ENCODE data around the gene EMP2.
A peak's percentile ranks its signal among the peaks of the same experiment; 100 is the strongest.
"Not testable (repeated sequence)": the region's sequence is repeated elsewhere in the genome, so short reads cannot be mapped to it uniquely, and the experiment has no call there.

The EMP2 gene

GRCh38 chr16:10561425-10561824 is 19.0 kb downstream of the EMP2 start:
- Histone ChIP-seq H3K4me1 (ENCODE audit: control insufficient read depth, insufficient read depth, low read length) (peaks cover 44% of the 10 kb centered on the region), H3K9ac (ENCODE audit: low read length in 2 of 2) (no peak overlapping the region), H3K4me3 (ENCODE audit: low read length in 2 of 2) (no peak overlapping the region), H3K27ac (ENCODE audit: low read length) (no peak overlapping the region), H3K9me3 (ENCODE audit: control insufficient read depth in 2 of 2, low read length in 2 of 2) (peaks cover 0 to 3% of the 10 kb centered on the region in 2 donors), H3K27me3 (ENCODE audit: control insufficient read depth in 1 of 2, insufficient read depth in 2 of 2, low read length in 2 of 2) (no peaks in the 10 kb centered on the region), H3K36me3 (ENCODE audit: control insufficient read depth in 2 of 2, insufficient read depth in 2 of 2, low read length in 2 of 2) (no peaks in the 10 kb centered on the region)

GRCh38 chr16:10561001-10561400 is 19.4 kb downstream of the EMP2 start:
- Histone ChIP-seq H3K27ac (ENCODE audit: low read length) (peak overlapping the region; percentile 67), H3K4me3 (ENCODE audit: low read length in 2 of 2) (no peak overlapping the region), H3K36me3 (ENCODE audit: control insufficient read depth in 2 of 2, insufficient read depth in 2 of 2, low read length in 2 of 2) (no peaks in the 10 kb centered on the region), H3K9ac (ENCODE audit: low read length in 2 of 2) (no peak overlapping the region), H3K27me3 (ENCODE audit: control insufficient read depth in 1 of 2, insufficient read depth in 2 of 2, low read length in 2 of 2) (no peaks in the 10 kb centered on the region), H3K9me3 (ENCODE audit: control insufficient read depth in 2 of 2, low read length in 2 of 2) (peaks cover 0 to 3% of the 10 kb centered on the region in 2 donors), H3K4me1 (ENCODE audit: control insufficient read depth, insufficient read depth, low read length) (peaks cover 40% of the 10 kb centered on the region)

GRCh38 chr16:10559792-10560191 is 20.6 kb downstream of the EMP2 start:
- H3K9me3 ChIP-seq (ENCODE audit: control insufficient read depth in 2 of 2, low read length in 2 of 2); H3K27me3 ChIP-seq (ENCODE audit: control insufficient read depth in 1 of 2, insufficient read depth in 2 of 2, low read length in 2 of 2); H3K36me3 ChIP-seq (ENCODE audit: control insufficient read depth in 2 of 2, insufficient read depth in 2 of 2, low read length in 2 of 2); H3K4me3 ChIP-seq (ENCODE audit: low read length in 2 of 2); H3K9ac ChIP-seq (ENCODE audit: low read length in 2 of 2): not testable (repeated sequence)
- Histone ChIP-seq H3K4me1 (ENCODE audit: control insufficient read depth, insufficient read depth, low read length) (peaks cover 29% of the 10 kb centered on the region), H3K27ac (ENCODE audit: low read length) (peak overlapping the region; percentile 67)

GRCh38 chr16:10558746-10559641 is 21.4 kb downstream of the EMP2 start:
- Histone ChIP-seq H3K36me3 (ENCODE audit: control insufficient read depth in 2 of 2, insufficient read depth in 2 of 2, low read length in 2 of 2) (no peaks in the 10 kb centered on the region), H3K4me1 (ENCODE audit: control insufficient read depth, insufficient read depth, low read length) (peaks cover 26% of the 10 kb centered on the region), H3K4me3 (ENCODE audit: low read length in 2 of 2) (peak overlapping the region in 1 of 2 donors; percentile 62)

GRCh38 chr16:10558305-10558704 is 22.1 kb downstream of the EMP2 start:
- Histone ChIP-seq H3K9ac (ENCODE audit: low read length in 2 of 2) (peak overlapping the region in 1 of 2 donors; percentile 5), H3K27me3 (ENCODE audit: control insufficient read depth in 1 of 2, insufficient read depth in 2 of 2, low read length in 2 of 2) (no peaks in the 10 kb centered on the region), H3K4me1 (ENCODE audit: control insufficient read depth, insufficient read depth, low read length) (peaks cover 24% of the 10 kb centered on the region), H3K36me3 (ENCODE audit: control insufficient read depth in 2 of 2, insufficient read depth in 2 of 2, low read length in 2 of 2) (no peaks in the 10 kb centered on the region), H3K4me3 (ENCODE audit: low read length in 2 of 2) (peak overlapping the region in 1 of 2 donors; percentile 62), H3K9me3 (ENCODE audit: control insufficient read depth in 2 of 2, low read length in 2 of 2) (peaks cover 0 to 3% of the 10 kb centered on the region in 2 donors), H3K27ac (ENCODE audit: low read length) (peak overlapping the region; percentile 67)

More at GRCh38 chr16:10558746-10559641, 21.4 kb downstream of the EMP2 start:
- H3K9me3 ChIP-seq (ENCODE audit: control insufficient read depth in 2 of 2, low read length in 2 of 2): peaks cover 0 to 3% of the 10 kb centered on the region in 2 donors
- H3K9ac ChIP-seq (ENCODE audit: low read length in 2 of 2): peak overlapping the region; percentile 16 to 36
- peak overlapping the region; percentile 67 for H3K27ac ChIP-seq (ENCODE audit: low read length)
- H3K27me3 ChIP-seq (ENCODE audit: control insufficient read depth in 1 of 2, insufficient read depth in 2 of 2, low read length in 2 of 2): no peaks in the 10 kb centered on the region

- peaks cover 24% of the 10 kb centered on the region for H3K4me1 ChIP-seq (ENCODE audit: control insufficient read depth, insufficient read depth, low read length)
- no peak overlapping the region for H3K4me3 ChIP-seq (ENCODE audit: low read length in 2 of 2)
- peaks cover 0 to 3% of the 10 kb centered on the region in 2 donors for H3K9me3 ChIP-seq (ENCODE audit: control insufficient read depth in 2 of 2, low read length in 2 of 2)
- no peaks in the 10 kb centered on the region for H3K27me3 ChIP-seq (ENCODE audit: control insufficient read depth in 1 of 2, insufficient read depth in 2 of 2, low read length in 2 of 2)
- peak overlapping the region; percentile 67 for H3K27ac ChIP-seq (ENCODE audit: low read length)
- H3K9ac ChIP-seq (ENCODE audit: low read length in 2 of 2): no peak overlapping the region
- H3K36me3 ChIP-seq (ENCODE audit: control insufficient read depth in 2 of 2, insufficient read depth in 2 of 2, low read length in 2 of 2): no peaks in the 10 kb centered on the region
Measured at GRCh38 chr16:10557750-10558149, 22.6 kb downstream of the EMP2 start.

DNA sequence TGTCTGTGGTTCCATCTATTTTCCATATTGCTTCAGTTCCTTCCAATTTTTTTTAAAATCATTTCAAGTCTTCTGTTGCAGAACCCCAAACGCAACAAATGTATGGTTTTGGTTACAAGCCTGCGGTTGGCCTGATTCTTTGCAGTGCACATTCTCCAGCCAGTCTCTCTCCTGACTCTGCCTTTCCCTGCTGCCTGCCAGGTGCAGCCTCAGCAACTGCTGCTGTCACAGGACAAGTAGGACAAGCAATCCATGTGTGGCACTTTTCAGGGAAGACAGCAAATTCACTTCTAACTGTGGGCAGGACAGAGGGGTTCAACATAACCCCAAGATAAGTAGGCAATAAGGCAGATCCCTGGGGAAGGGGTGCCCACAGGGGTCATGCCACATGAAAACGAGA is 24.2 kb downstream of the EMP2 start:
- no peaks in the 10 kb centered on the region for H3K36me3 ChIP-seq (ENCODE audit: control insufficient read depth in 2 of 2, insufficient read depth in 2 of 2, low read length in 2 of 2)
- H3K9me3 ChIP-seq (ENCODE audit: control insufficient read depth in 2 of 2, low read length in 2 of 2): no peaks in the 10 kb centered on the region
- H3K9ac ChIP-seq (ENCODE audit: low read length in 2 of 2): no peak overlapping the region
- H3K27me3 ChIP-seq (ENCODE audit: control insufficient read depth in 1 of 2, insufficient read depth in 2 of 2, low read length in 2 of 2): no peaks in the 10 kb centered on the region
- H3K4me1 ChIP-seq (ENCODE audit: control insufficient read depth, insufficient read depth, low read length): peaks cover 24% of the 10 kb centered on the region
- no peak overlapping the region for H3K27ac ChIP-seq (ENCODE audit: low read length)
- H3K4me3 ChIP-seq (ENCODE audit: low read length in 2 of 2): no peak overlapping the region

- no peak overlapping the region for H3K27ac ChIP-seq (ENCODE audit: low read length)
Measured at GRCh38 chr16:10554569-10554968, 25.8 kb downstream of the EMP2 start.

GRCh38 chr16:10552998-10553491 is 27.4 kb downstream of the EMP2 start:
- no peak overlapping the region for H3K9ac ChIP-seq (ENCODE audit: low read length in 2 of 2)
- peaks cover 0 to under 1% of the 10 kb centered on the region in 2 donors for H3K36me3 ChIP-seq (ENCODE audit: control insufficient read depth in 2 of 2, insufficient read depth in 2 of 2, low read length in 2 of 2)
- H3K27ac ChIP-seq (ENCODE audit: low read length): no peak overlapping the region
- peaks cover 3 to 5% of the 10 kb centered on the region in 2 donors for H3K9me3 ChIP-seq (ENCODE audit: control insufficient read depth in 2 of 2, low read length in 2 of 2)
- no peaks in the 10 kb centered on the region for H3K27me3 ChIP-seq (ENCODE audit: control insufficient read depth in 1 of 2, insufficient read depth in 2 of 2, low read length in 2 of 2)
- H3K4me1 ChIP-seq (ENCODE audit: control insufficient read depth, insufficient read depth, low read length): no peaks in the 10 kb centered on the region
- peak overlapping the region in 1 of 2 donors; percentile 15 for H3K4me3 ChIP-seq (ENCODE audit: low read length in 2 of 2)

More at GRCh38 chr16:10554569-10554968, 25.8 kb downstream of the EMP2 start:
- no peak overlapping the region for H3K9ac ChIP-seq (ENCODE audit: low read length in 2 of 2)
- peaks cover 14% of the 10 kb centered on the region for H3K4me1 ChIP-seq (ENCODE audit: control insufficient read depth, insufficient read depth, low read length)
- H3K9me3 ChIP-seq (ENCODE audit: control insufficient read depth in 2 of 2, low read length in 2 of 2): no peaks in the 10 kb centered on the region
- H3K36me3 ChIP-seq (ENCODE audit: control insufficient read depth in 2 of 2, insufficient read depth in 2 of 2, low read length in 2 of 2): no peaks in the 10 kb centered on the region
- no peak overlapping the region for H3K4me3 ChIP-seq (ENCODE audit: low read length in 2 of 2)
- no peaks in the 10 kb centered on the region for H3K27me3 ChIP-seq (ENCODE audit: control insufficient read depth in 1 of 2, insufficient read depth in 2 of 2, low read length in 2 of 2)

DNA sequence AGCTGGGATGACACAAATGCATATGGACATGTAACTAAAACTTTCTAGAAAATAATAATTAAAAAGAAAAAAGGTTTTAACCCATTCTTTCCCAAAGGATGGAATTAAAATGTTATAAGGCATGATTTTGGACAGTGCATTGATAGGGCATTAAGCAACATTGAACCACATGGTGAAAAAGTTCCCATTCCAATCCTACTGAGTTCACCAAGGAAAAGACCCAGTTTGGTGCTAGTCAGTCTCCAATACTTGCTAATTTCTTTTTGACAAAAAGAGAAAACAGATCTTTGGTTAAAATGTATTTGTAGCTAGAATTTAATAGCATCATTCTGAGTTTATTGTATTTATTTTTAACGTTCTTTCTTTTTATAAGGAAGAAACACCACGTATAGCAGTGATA is 28.1 kb downstream of the EMP2 start:
- Histone ChIP-seq H3K4me3 (ENCODE audit: low read length in 2 of 2) (no peak overlapping the region), H3K9ac (ENCODE audit: low read length in 2 of 2) (no peak overlapping the region), H3K9me3 (ENCODE audit: control insufficient read depth in 2 of 2, low read length in 2 of 2) (peaks cover 3 to 5% of the 10 kb centered on the region in 2 donors), H3K27me3 (ENCODE audit: control insufficient read depth in 1 of 2, insufficient read depth in 2 of 2, low read length in 2 of 2) (no peaks in the 10 kb centered on the region), H3K4me1 (ENCODE audit: control insufficient read depth, insufficient read depth, low read length) (no peaks in the 10 kb centered on the region), H3K36me3 (ENCODE audit: control insufficient read depth in 2 of 2, insufficient read depth in 2 of 2, low read length in 2 of 2) (peaks cover 2 to 5% of the 10 kb centered on the region in 2 donors), H3K27ac (ENCODE audit: low read length) (no peak overlapping the region)

- Histone ChIP-seq H3K27me3 (ENCODE audit: control insufficient read depth in 1 of 2, insufficient read depth in 2 of 2, low read length in 2 of 2) (no peaks in the 10 kb centered on the region), H3K4me1 (ENCODE audit: control insufficient read depth, insufficient read depth, low read length) (no peaks in the 10 kb centered on the region), H3K9me3 (ENCODE audit: control insufficient read depth in 2 of 2, low read length in 2 of 2) (peaks cover 3 to 5% of the 10 kb centered on the region in 2 donors), H3K4me3 (ENCODE audit: low read length in 2 of 2) (no peak overlapping the region), H3K9ac (ENCODE audit: low read length in 2 of 2) (no peak overlapping the region), H3K36me3 (ENCODE audit: control insufficient read depth in 2 of 2, insufficient read depth in 2 of 2, low read length in 2 of 2) (peaks cover 5 to 8% of the 10 kb centered on the region in 2 donors), H3K27ac (ENCODE audit: low read length) (no peak overlapping the region)
Measured at GRCh38 chr16:10551881-10552280, 28.5 kb downstream of the EMP2 start.
